Chondrocyte (in vitro differentiated cells): Measurements from ENCODE around the gene PRAMEF11. TPM values are rescaled to one million over a fixed set of nuclear protein-coding genes. Genes with fewer than 3 reads are reported as not detected.
"Not testable (repeated sequence)": the region's sequence is repeated elsewhere in the genome, so short reads cannot be mapped to it uniquely, and the experiment has no call there.

Experiments used
- DNase-seq: peaks from one replicate; pipeline ENCODE4 v3.0.0; 2021; ENCODE audit warnings: mixed read lengths, low spot score
- H3K27ac Mint-ChIP-seq: one replicate; pipeline ENCODE4 v1.8.0; 2021; ENCODE audit warnings: mild to moderate bottlenecking, moderate library complexity, mixed read lengths; ENCODE audit not compliant: unreplicated experiment
- H3K27me3 Mint-ChIP-seq: 2 replicates; pipeline ENCODE4 v1.8.0; 2021; ENCODE audit warnings: low read depth, mixed read lengths
- H3K36me3 Mint-ChIP-seq: 2 replicates; pipeline ENCODE4 v1.8.0; 2021; ENCODE audit warnings: low read depth, mixed read lengths
- H3K4me1 Mint-ChIP-seq: 2 replicates; pipeline ENCODE4 v1.8.0; 2021; ENCODE audit warnings: low read depth, mild to moderate bottlenecking, mixed read lengths
- H3K4me3 Mint-ChIP-seq: one replicate; pipeline ENCODE4 v1.8.0; 2021; ENCODE audit warnings: mild to moderate bottlenecking, moderate library complexity, mixed read lengths; ENCODE audit not compliant: unreplicated experiment
- H3K9me3 Mint-ChIP-seq: 2 replicates; pipeline ENCODE4 v1.8.0; 2021; ENCODE audit warnings: low read depth, mixed read lengths
- CTCF ChIP-seq: fragments of 200-600 bp; sonication (generic); IDR thresholded peaks from 2 replicates; pipeline ENCODE4 v1.5.0; 2021; ENCODE audit warnings: antibody characterized with exemption, mild to moderate bottlenecking, moderate library complexity
- total RNA-seq: library from RNA; stranded (reverse); gene quantifications from 3 replicates; pipeline ENCODE4 v1.2.1, GENCODE V29; 2021

PRAMEF11 gene
- total RNA-seq, 1 donor from 2014 or later, result not detected

- Mint-ChIP-seq H3K4me1 (no peaks in the 10 kb centered on the region), H3K27me3 (peaks cover 2% of the 10 kb centered on the region), H3K36me3 (peaks cover 1% of the 10 kb centered on the region), H3K4me3 (no peak overlapping the region), H3K9me3 (peaks cover 3% of the 10 kb centered on the region), H3K27ac (no peak overlapping the region)
- no peak for TF ChIP-seq CTCF
- no peak for DNase-seq
Observed at GRCh38 chr1:12811409-12811784, 19.8 kb downstream of the PRAMEF11 start.

DNA sequence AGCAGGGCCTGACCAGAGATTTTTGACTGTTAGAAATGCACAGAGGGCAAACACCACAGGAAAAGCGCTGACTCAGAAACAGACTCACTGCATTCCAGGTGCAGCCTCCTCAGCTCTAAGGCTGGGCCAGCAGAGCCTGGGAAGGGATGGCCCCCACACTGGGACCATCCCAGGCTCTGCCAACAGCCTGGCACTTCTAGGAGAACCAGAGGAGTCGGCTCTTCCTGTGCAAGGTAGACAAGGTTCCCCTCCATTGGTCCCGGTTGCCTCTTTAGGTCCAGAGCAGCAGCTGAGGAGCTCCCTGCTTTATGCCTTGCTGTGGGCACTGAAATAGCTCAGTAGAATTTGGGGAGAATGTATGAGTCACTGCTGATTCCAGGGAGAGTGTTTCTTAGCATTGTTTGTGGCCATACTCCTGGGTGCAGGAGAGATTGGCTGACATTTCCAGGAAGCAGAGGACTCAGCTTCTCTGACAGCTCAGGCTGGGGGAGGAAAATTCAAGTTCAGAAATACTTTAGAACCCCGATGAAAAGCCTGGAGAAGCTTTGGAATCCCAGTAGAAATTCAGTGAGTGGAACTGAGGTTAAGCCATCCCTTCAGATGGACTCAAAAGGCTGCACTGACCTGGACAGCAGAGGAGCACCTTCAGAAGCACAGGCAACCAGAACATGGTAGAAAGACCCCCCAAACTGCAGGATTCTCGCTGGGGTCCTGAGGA lies 20.4 kb downstream of the PRAMEF11 start:
- H3K27me3 Mint-ChIP-seq, result peaks cover 2% of the 10 kb centered on the region
- H3K4me3 Mint-ChIP-seq, result no peak overlapping the region
- H3K27ac Mint-ChIP-seq, result no peak overlapping the region
- peaks cover 6% of the 10 kb centered on the region for H3K9me3 Mint-ChIP-seq
- TF ChIP-seq CTCF, result no peak
- no peaks in the 10 kb centered on the region for H3K4me1 Mint-ChIP-seq
- DNase-seq, result no peak
- H3K36me3 Mint-ChIP-seq, result peaks cover 1% of the 10 kb centered on the region

GRCh38 chr1:12809933-12810332 lies 21.3 kb downstream of the PRAMEF11 start:
- Mint-ChIP-seq H3K9me3 (peaks cover 11% of the 10 kb centered on the region), H3K4me1 (no peaks in the 10 kb centered on the region), H3K27ac (no peak overlapping the region), H3K36me3 (peaks cover 1% of the 10 kb centered on the region), H3K4me3 (no peak overlapping the region), H3K27me3 (peaks cover 2% of the 10 kb centered on the region)
- DNase-seq, result no peak
- TF ChIP-seq CTCF, result no peak

DNA sequence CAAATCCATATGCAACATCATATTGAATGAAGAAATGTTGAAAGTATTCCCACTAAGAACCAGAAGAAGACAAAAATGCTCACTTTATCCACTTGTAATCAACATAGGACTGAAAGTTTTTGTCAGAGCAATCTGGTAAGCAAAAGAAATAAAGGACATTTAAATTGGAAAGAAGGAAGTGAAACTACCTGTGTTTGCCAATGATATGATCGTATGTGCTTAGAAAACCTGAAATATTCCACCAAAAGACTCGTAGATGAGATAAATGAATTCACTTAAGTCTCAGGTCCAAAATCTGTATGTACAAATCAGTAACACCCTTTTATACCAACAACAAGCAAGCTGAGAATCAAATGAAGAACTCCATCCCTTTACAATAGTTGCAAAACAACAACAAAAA lies 31.5 kb downstream of the PRAMEF11 start:
- H3K27ac Mint-ChIP-seq, result no peak overlapping the region
- no peak overlapping the region for H3K4me3 Mint-ChIP-seq
- H3K27me3 Mint-ChIP-seq, result peaks cover 1% of the 10 kb centered on the region
- DNase-seq, result no peak
- peaks cover 13% of the 10 kb centered on the region for H3K9me3 Mint-ChIP-seq
- TF ChIP-seq CTCF, result no peak
- no peaks in the 10 kb centered on the region for H3K4me1 Mint-ChIP-seq
- no peaks in the 10 kb centered on the region for H3K36me3 Mint-ChIP-seq

DNA sequence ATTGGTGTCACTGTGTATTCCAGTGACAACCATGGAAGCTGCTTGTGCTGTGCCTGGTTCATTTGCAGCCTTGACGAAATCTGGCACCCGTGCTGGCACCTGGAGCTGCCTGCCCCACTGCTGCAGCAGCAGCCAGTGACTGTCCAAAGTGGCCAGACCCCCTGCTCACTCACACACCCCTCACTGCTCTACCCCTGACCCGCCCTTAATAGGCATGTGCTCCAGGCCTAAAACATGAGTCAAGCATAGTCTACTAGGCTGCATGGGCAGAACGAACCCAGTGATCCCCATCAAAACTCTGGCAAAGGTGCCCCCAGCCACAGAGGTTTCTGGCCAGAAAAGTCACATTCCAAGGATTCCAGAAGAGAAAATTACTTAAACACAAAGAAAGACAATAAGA lies 32.3 kb downstream of the PRAMEF11 start:
- H3K4me3 Mint-ChIP-seq, result no peak overlapping the region
- DNase-seq, result no peak
- peaks cover 7% of the 10 kb centered on the region for H3K9me3 Mint-ChIP-seq
- no peak for TF ChIP-seq CTCF
- no peaks in the 10 kb centered on the region for H3K36me3 Mint-ChIP-seq
- H3K27me3 Mint-ChIP-seq, result peaks cover 1% of the 10 kb centered on the region
- no peak overlapping the region for H3K27ac Mint-ChIP-seq
- no peaks in the 10 kb centered on the region for H3K4me1 Mint-ChIP-seq

DNA sequence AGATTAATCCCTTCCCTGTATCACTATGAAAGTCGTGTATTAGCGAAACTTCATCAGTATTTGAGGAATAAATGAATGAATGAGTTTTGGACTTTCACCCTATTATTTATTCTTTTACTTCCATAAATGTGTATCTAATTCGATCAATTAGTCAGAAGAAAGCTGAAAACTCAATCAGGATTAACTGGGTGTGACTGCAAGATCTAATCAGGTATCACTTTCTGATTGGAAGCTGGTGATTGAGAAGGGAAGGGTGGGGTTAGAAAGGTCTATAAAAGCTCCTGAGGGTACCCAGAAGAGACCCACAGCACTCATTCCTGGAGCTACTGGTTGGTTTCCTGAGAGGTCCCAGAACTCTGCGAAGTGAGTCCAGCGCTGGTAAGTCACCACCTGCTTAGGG lies 40.1 kb downstream of the PRAMEF11 start, which contains the start of gene PRAMEF1:
Gene PRAMEF1 (plus strand): TSS at position 301 of the 400 bp plus-strand sequence. CDS start 1,831 bp downstream, outside the sequence.
- not testable (repeated sequence) for H3K4me1 Mint-ChIP-seq, H3K27ac Mint-ChIP-seq, H3K27me3 Mint-ChIP-seq, H3K36me3 Mint-ChIP-seq, H3K9me3 Mint-ChIP-seq, H3K4me3 Mint-ChIP-seq, DNase-seq

- DNase-seq, H3K36me3 Mint-ChIP-seq, H3K27me3 Mint-ChIP-seq, H3K27ac Mint-ChIP-seq, H3K4me3 Mint-ChIP-seq, H3K4me1 Mint-ChIP-seq: not testable (repeated sequence)
- H3K9me3 Mint-ChIP-seq, result peaks cover 15% of the 10 kb centered on the region
Observed at GRCh38 chr1:12784729-12785128, 46.5 kb downstream of the PRAMEF11 start.
